Activated CD4-positive, alpha-beta memory T cell treated with anti-CD3 and anti-CD28 coated beads, Interleukin-2, amount 10 ng/mL, durations not matched to agents 7 days and 5 days (primary cell): ENCODE results near the gene SCARF2. TPM values are rescaled to one million over a fixed set of nuclear protein-coding genes. Genes with fewer than 3 reads are reported as not detected.
"Not testable (repeated sequence)": the region's sequence is repeated elsewhere in the genome, so short reads cannot be mapped to it uniquely, and the experiment has no call there.

Experiments
- CTCF ChIA-PET: fragments of 350-600 bp; sonication (Branson Sonifier 250); formaldehyde crosslinking; loops from one replicate; lab custom pipeline; 2021; ENCODE audit warnings: antibody characterized with exemption, inconsistent platforms; lab: Charles Lee
- POLR2A ChIA-PET: fragments of 350-600 bp; sonication (Branson Sonifier 250); formaldehyde crosslinking; loops from one replicate; lab custom pipeline; 2021; ENCODE audit warnings: antibody characterized with exemption; lab: Charles Lee
- DNase-seq: peaks from one replicate; pipeline ENCODE4 v3.0.0-alpha.2; 2020
- H3K27ac Mint-ChIP-seq: one replicate; pipeline ENCODE4 v1.8.0; 2021; ENCODE audit warnings: mild to moderate bottlenecking, mixed read lengths
- H3K27me3 Mint-ChIP-seq: one replicate; pipeline ENCODE4 v1.8.0; 2021; ENCODE audit warnings: mixed read lengths
- H3K36me3 Mint-ChIP-seq: one replicate; pipeline ENCODE4 v1.8.0; 2021; ENCODE audit warnings: low read depth, mixed read lengths
- H3K4me1 Mint-ChIP-seq: one replicate; pipeline ENCODE4 v1.8.0; 2021; ENCODE audit warnings: mixed read lengths
- H3K4me3 Mint-ChIP-seq: one replicate; pipeline ENCODE4 v1.8.0; 2021; ENCODE audit warnings: mild to moderate bottlenecking, mixed read lengths
- H3K9me3 Mint-ChIP-seq: one replicate; pipeline ENCODE4 v1.8.0; 2021; ENCODE audit warnings: mixed read lengths
- total RNA-seq, 2 experiments: library from RNA; stranded (reverse); gene quantifications; one replicate each; pipeline ENCODE4 v1.2.3, GENCODE V29; 2021

SCARF2 gene
- total RNA-seq, 2 experiments from 2014 or later = 1.1 to 1.2 TPM

GRCh38 chr22:20384171-20384570 is 53.5 kb downstream of the SCARF2 start:
- ChIA-PET POLR2A (no interaction called here), CTCF (no interaction called here)
- H3K27ac Mint-ChIP-seq = no peak overlapping the region
- H3K9me3 Mint-ChIP-seq = peaks cover 2% of the 10 kb centered on the region
- H3K27me3 Mint-ChIP-seq = peaks cover 36% of the 10 kb centered on the region
- DNase-seq = no peak
- no peaks in the 10 kb centered on the region for H3K36me3 Mint-ChIP-seq
- H3K4me1 Mint-ChIP-seq = no peaks in the 10 kb centered on the region
- no peak overlapping the region for H3K4me3 Mint-ChIP-seq

GRCh38 chr22:20383538-20383937 is 54.1 kb downstream of the SCARF2 start:
- POLR2A ChIA-PET = no interaction called here
- H3K4me3 Mint-ChIP-seq = no peak overlapping the region
- no peak overlapping the region for H3K27ac Mint-ChIP-seq
- H3K27me3 Mint-ChIP-seq = peaks cover 33% of the 10 kb centered on the region
- CTCF ChIA-PET = no interaction called here
- H3K4me1 Mint-ChIP-seq = no peaks in the 10 kb centered on the region
- DNase-seq = no peak
- H3K9me3 Mint-ChIP-seq = no peaks in the 10 kb centered on the region
- H3K36me3 Mint-ChIP-seq = no peaks in the 10 kb centered on the region

- no peaks in the 10 kb centered on the region for H3K36me3 Mint-ChIP-seq
- H3K4me1 Mint-ChIP-seq = no peaks in the 10 kb centered on the region
- no peak overlapping the region for H3K27ac Mint-ChIP-seq
- no peak for DNase-seq
- no peaks in the 10 kb centered on the region for H3K9me3 Mint-ChIP-seq
- ChIA-PET CTCF (interaction anchor here (1.1 to 2.5 kb wide), 2 partner anchors 14 to 69 kb away, joined by 3 to 7 read pairs; partner anchors contain the start of gene ZNF74), POLR2A (no interaction called here)
- H3K4me3 Mint-ChIP-seq = no peak overlapping the region
- peaks cover 22% of the 10 kb centered on the region for H3K27me3 Mint-ChIP-seq
These were observed 57.1 kb downstream of the SCARF2 start for GRCh38 chr22:20380486-20380885.

GRCh38 chr22:20378684-20379083 is 58.9 kb downstream of the SCARF2 start:
- DNase-seq, H3K4me3 Mint-ChIP-seq, H3K4me1 Mint-ChIP-seq, H3K27ac Mint-ChIP-seq, H3K36me3 Mint-ChIP-seq, H3K9me3 Mint-ChIP-seq, CTCF ChIA-PET: not testable (repeated sequence)
- POLR2A ChIA-PET = interaction anchor here (0.7 kb wide), 1 partner anchor 15 kb away, joined by 3 read pairs; the partner anchor contains the start of gene ZNF74
- H3K27me3 Mint-ChIP-seq = peaks cover 20% of the 10 kb centered on the region

- Mint-ChIP-seq H3K4me1 (no peaks in the 10 kb centered on the region), H3K9me3 (no peaks in the 10 kb centered on the region), H3K4me3 (no peak overlapping the region), H3K27me3 (peaks cover 17% of the 10 kb centered on the region), H3K27ac (no peak overlapping the region), H3K36me3 (no peaks in the 10 kb centered on the region)
- POLR2A ChIA-PET = interaction anchor here (0.9 kb wide), 1 partner anchor 15 kb away, joined by 3 read pairs; no protein-coding TSS in a partner anchor
- no peak for DNase-seq
- CTCF ChIA-PET = no interaction called here
These were observed 59.5 kb downstream of the SCARF2 start for GRCh38 chr22:20378110-20378509.

GRCh38 chr22:20376983-20377382 is 60.6 kb downstream of the SCARF2 start:
- H3K36me3 Mint-ChIP-seq, H3K9me3 Mint-ChIP-seq, POLR2A ChIA-PET, DNase-seq, H3K27ac Mint-ChIP-seq, CTCF ChIA-PET, H3K4me1 Mint-ChIP-seq, H3K4me3 Mint-ChIP-seq: not testable (repeated sequence)
- peaks cover 14% of the 10 kb centered on the region for H3K27me3 Mint-ChIP-seq

- H3K4me3 Mint-ChIP-seq, DNase-seq, POLR2A ChIA-PET, H3K9me3 Mint-ChIP-seq, CTCF ChIA-PET, H3K4me1 Mint-ChIP-seq, H3K27ac Mint-ChIP-seq, H3K36me3 Mint-ChIP-seq: not testable (repeated sequence)
- H3K27me3 Mint-ChIP-seq = peaks cover 11% of the 10 kb centered on the region
These were observed 61.3 kb downstream of the SCARF2 start for GRCh38 chr22:20376281-20376680.

Other genes starting within 250 kb of the SCARF2 start
- gene RTN4R, start 169.5 kb downstream of the SCARF2 start, total RNA-seq = 1 to 10 TPM; 2.3 to 3.1 TPM
- gene DGCR6L, start 117.8 kb downstream of the SCARF2 start, total RNA-seq = 10 to 100 TPM; 40.8 to 41.1 TPM
- gene ZNF74, start 43.7 kb downstream of the SCARF2 start, total RNA-seq = 1 to 10 TPM; 6.1 to 6.2 TPM
- gene KLHL22, start 58.0 kb upstream of the SCARF2 start, total RNA-seq = 10 to 100 TPM; 31.1 to 32.8 TPM
- gene MED15, start 69.8 kb upstream of the SCARF2 start, total RNA-seq = 100 to 1,000 TPM; 168 TPM